ENCODE measurements around the gene GC. TPM values are rescaled to one million over a fixed set of nuclear protein-coding genes. Genes with fewer than 3 reads are reported as not detected.

Gene GC
- total RNA-seq, 1 experiment from 2014 or later = 1.8 TPM

GRCh38 chr4:71732066-71732465, 51.8 kb downstream of the GC start:
- no peak overlapping the region for H3K4me2 ChIP-seq (ENCODE audit: low read length)
- H3K36me3 ChIP-seq (ENCODE audit: control insufficient read depth in 1 of 2, insufficient read depth in 2 of 2, low read length in 2 of 2) = no peaks in the 10 kb centered on the region
- DNase-seq (ENCODE audit: low read depth, low spot score) = no peak
- H3K79me2 ChIP-seq (ENCODE audit: insufficient read depth, low read length) = no peaks in the 10 kb centered on the region
- no peak overlapping the region for H2AFZ ChIP-seq (ENCODE audit: low read depth, low read length, poor library complexity, severe bottlenecking)
- H4K20me1 ChIP-seq (ENCODE audit: insufficient read depth) = no peaks in the 10 kb centered on the region
- TF ChIP-seq SP1 (IDR thresholded peaks at IDR 0.05; ENCODE audit: low read depth) = no peak
- no peak for TF ChIP-seq ZBTB33 (IDR thresholded peaks at IDR 0.05; ENCODE audit: extremely low read depth, insufficient replicate concordance, low read length)
- no peak for TF ChIP-seq CTCF (IDR thresholded peaks at IDR 0.05 in 2 of 3, conservative IDR thresholded peaks at IDR 0.05 in 1 of 3; ENCODE audit: borderline replicate concordance in 1 of 3, insufficient read depth in 1 of 3, low read depth in 2 of 3, low read length in 2 of 3)
- TF ChIP-seq MAX (IDR thresholded peaks at IDR 0.05) = no peak
- no peak for TF ChIP-seq SRF (IDR thresholded peaks at IDR 0.05; ENCODE audit: low read depth)
- no peak for TF ChIP-seq JUND (IDR thresholded peaks at IDR 0.05)
- TF ChIP-seq TCF7L2 (IDR thresholded peaks at IDR 0.05; ENCODE audit: borderline replicate concordance, extremely low read depth, insufficient read depth, insufficient read length) = no peak
- no peak for TF ChIP-seq ZNF274 (IDR thresholded peaks at IDR 0.05; ENCODE audit: low read depth, low read length)
- TF ChIP-seq EZH2 (IDR thresholded peaks at IDR 0.05) = no peak
- TF ChIP-seq REST (IDR thresholded peaks at IDR 0.05; ENCODE audit: low read depth) = no peak
- TF ChIP-seq EZH2phosphoT487 (IDR thresholded peaks at IDR 0.05; ENCODE audit: borderline replicate concordance) = no peak
- TF ChIP-seq ATF3 (IDR thresholded peaks at IDR 0.05) = no peak
- no peak for TF ChIP-seq ELF1 (IDR thresholded peaks at IDR 0.05; ENCODE audit: borderline replicate concordance, low read depth)
- TF ChIP-seq POLR2AphosphoS5 (IDR thresholded peaks at IDR 0.05; ENCODE audit: low read depth, low read length) = no peak
- no peak overlapping the region for H3K9ac ChIP-seq (ENCODE audit: low read length)
- ChIA-PET RAD21 (ENCODE audit: low non-redundant PET in 1 of 2, low total read pairs in 2 of 2, uncharacterized antibody in 2 of 2, unreplicated experiment in 2 of 2) (no interaction called here), CTCF (interaction anchor here (0.7 kb wide), 1 partner anchor 292 kb away, joined by 3 read pairs; no protein-coding TSS in a partner anchor), POLR2A (no interaction called here)
- no peaks in the 10 kb centered on the region for H3K9me3 ChIP-seq (ENCODE audit: control insufficient read depth in 1 of 2, insufficient read depth in 1 of 2, low read depth in 1 of 2, low read length in 2 of 2)
- BruUV-seq (replicated peaks) = no TSS peak
- H3K27me3 ChIP-seq (ENCODE audit: insufficient read depth, low read length) = no peaks in the 10 kb centered on the region
- H3K27ac ChIP-seq (ENCODE audit: low read depth, low read length) = no peak overlapping the region
- ATAC-seq = no peak
- no peaks in the 10 kb centered on the region for H3K4me1 ChIP-seq (ENCODE audit: control insufficient read depth in 1 of 2, insufficient read depth in 2 of 2, low read length in 2 of 2)
- H3K4me3 ChIP-seq (replicated peaks in 1 of 2; ENCODE audit: low read depth in 1 of 2, low read length in 2 of 2) = no peak overlapping the region
- no peaks in the 10 kb centered on the region for H3K9me2 ChIP-seq (ENCODE audit: insufficient read depth)
- intact Hi-C loops (cut with micrococcal nuclease) = loop anchor here (5.0 kb wide), 2 partner anchors 575 to 1285 kb away; no protein-coding TSS in a partner anchor
